B cell (primary cell): ENCODE measurements around the gene MAP3K4. TPM values are rescaled to one million over a fixed set of nuclear protein-coding genes. Genes with fewer than 3 reads are reported as not detected.

Experiments used
- ATAC-seq: fragments of 200-7000 bp; cut with Tn5 transposase; one replicate; pipeline ENCODE4 v1.10.0; 2021; ENCODE audit warnings: low read depth, mild to moderate bottlenecking, moderate number of reproducible peaks, moderate library complexity
- CTCF ChIA-PET: fragments of 350-600 bp; sonication (Branson Sonifier 250); formaldehyde crosslinking; loops from one replicate; lab custom pipeline; 2021; ENCODE audit warnings: antibody characterized with exemption, inconsistent platforms; lab: Charles Lee
- POLR2A ChIA-PET: fragments of 350-600 bp; sonication (Branson Sonifier 250); formaldehyde crosslinking; loops from one replicate; lab custom pipeline; 2021; ENCODE audit warnings: antibody characterized with exemption; lab: Charles Lee
- DNase-seq: peaks from one replicate; pipeline ENCODE4 v3.0.0; 2013
- H2AFZ ChIP-seq: 2 replicates; pipeline ENCODE4 v1.6.1; 2012; ENCODE audit warnings: mild to moderate bottlenecking, low read depth, low read length; ENCODE audit not compliant: insufficient read depth, poor library complexity, severe bottlenecking
- H3K27ac ChIP-seq, 2 donors: 1 replicate in 1 of 2; 2 replicates in 1 of 2; pipeline ENCODE4 v1.5.1; 2012 to 2013; ENCODE audit warnings: low read length in 2 of 2, mild to moderate bottlenecking in 2 of 2, moderate library complexity in 1 of 2
- H3K27me3 ChIP-seq, 4 experiments: fragments of 200-600 bp in 1 of 4; sonication (generic) in 1 of 4; replicated peaks in 1 of 4; 1 replicate in 2 of 4; 2 replicates in 2 of 4; pipeline versions ENCODE4 v1.6.1 to v1.7.0; 2013 to 2016; ENCODE audit warnings: low read length in 3 of 4, mild to moderate bottlenecking in 2 of 4, mixed read lengths in 1 of 4, moderate library complexity in 1 of 4; ENCODE audit not compliant: insufficient read depth in 4 of 4, control insufficient read depth in 3 of 4; ENCODE audit errors: control extremely low read depth in 1 of 4
- H3K36me3 ChIP-seq, 2 experiments: replicated peaks in 1 of 2; 1 replicate in 1 of 2; 2 replicates in 1 of 2; pipeline versions ENCODE4 v1.6.1 to v1.7.1; 2013; ENCODE audit warnings: low read length in 1 of 2; ENCODE audit not compliant: insufficient read depth in 2 of 2, control insufficient read depth in 1 of 2; ENCODE audit errors: control extremely low read depth in 1 of 2, extremely low read depth in 1 of 2
- H3K4me1 ChIP-seq, 2 donors: fragments of 200-600 bp in 1 of 2; sonication (generic) in 1 of 2; 1 replicate in 1 of 2; 2 replicates in 1 of 2; pipeline versions ENCODE4 v1.5.1 to v1.6.1; 2013 to 2017; ENCODE audit warnings: low read length in 2 of 2; ENCODE audit not compliant: control insufficient read depth in 2 of 2, insufficient read depth in 2 of 2
- H3K4me2 ChIP-seq: replicated peaks from 2 replicates; pipeline ENCODE3; 2012; ENCODE audit warnings: mild to moderate bottlenecking, low read depth, low read length; ENCODE audit not compliant: poor library complexity, severe bottlenecking
- H3K4me3 ChIP-seq, 5 experiments: fragments of 200-600 bp in 1 of 5; sonication (generic) in 1 of 5; 1 replicate in 3 of 5; 2 replicates in 2 of 5; pipeline versions ENCODE4 v1.5.1 to v1.7.0; 2011 to 2016; ENCODE audit warnings: low read length in 4 of 5, mild to moderate bottlenecking in 4 of 5, low read depth in 2 of 5, control low read depth in 1 of 5, moderate library complexity in 1 of 5; ENCODE audit not compliant: insufficient read depth in 1 of 5; ENCODE audit errors: control extremely low read depth in 1 of 5, extremely low read depth in 1 of 5
- H3K79me2 ChIP-seq: fragments of 200-600 bp; sonication (generic); one replicate; pipeline ENCODE4 v1.6.0; 2016; ENCODE audit warnings: low read length; ENCODE audit not compliant: control insufficient read depth, insufficient read depth
- H3K9ac ChIP-seq: fragments of 200-600 bp; sonication (generic); 2 replicates; pipeline ENCODE4 v1.6.1; 2017; ENCODE audit warnings: mild to moderate bottlenecking, low read length, moderate library complexity
- H3K9me3 ChIP-seq, 3 donors: one replicate each; pipeline versions ENCODE4 v1.6.1 to v1.7.1; 2013; ENCODE audit warnings: low read length in 2 of 3; ENCODE audit not compliant: control insufficient read depth in 2 of 3, insufficient read depth in 1 of 3; ENCODE audit errors: control extremely low read depth in 1 of 3
- H4K20me1 ChIP-seq: 2 replicates; pipeline ENCODE4 v1.6.0; 2012; ENCODE audit warnings: mild to moderate bottlenecking, low read length; ENCODE audit not compliant: insufficient read depth, control insufficient read depth, poor library complexity, severe bottlenecking
- H3K27ac Mint-ChIP-seq: one replicate; pipeline ENCODE4 v1.8.0; 2021; ENCODE audit warnings: mixed read lengths
- H3K27me3 Mint-ChIP-seq: one replicate; pipeline ENCODE4 v1.8.0; 2021; ENCODE audit warnings: mixed read lengths
- H3K4me1 Mint-ChIP-seq: one replicate; pipeline ENCODE4 v1.8.0; 2021; ENCODE audit warnings: mixed read lengths
- H3K4me3 Mint-ChIP-seq: one replicate; pipeline ENCODE4 v1.8.0; 2021; ENCODE audit warnings: mixed read lengths
- H3K9me3 Mint-ChIP-seq: one replicate; pipeline ENCODE4 v1.8.0; 2022; ENCODE audit warnings: mixed read lengths; ENCODE audit not compliant: insufficient read depth
- CTCF ChIP-seq: fragments of 200-600 bp; IDR thresholded peaks from one replicate; pipeline ENCODE4 v1.8.0; 2022; ENCODE audit warnings: antibody characterized with exemption, mild to moderate bottlenecking
- EZH2 ChIP-seq: IDR thresholded peaks from 2 replicates; pipeline ENCODE4 v1.6.1; 2012; ENCODE audit warnings: borderline replicate concordance, low read depth, mild to moderate bottlenecking, moderate library complexity, low read length; ENCODE audit not compliant: insufficient read depth, poor library complexity, severe bottlenecking
- WGBS: methylation state at CpG from one replicate; pipeline ENCODE4 v1.1.5; 2013; ENCODE audit warnings: missing lambda C conversion rate; ENCODE audit not compliant: insufficient coverage; 5-methylcytosine and 5-hydroxymethylcytosine counted together
- intact Hi-C: fragments of 100-400 bp; cut with micrococcal nuclease; formaldehyde crosslinking; loops from one replicate; pipeline ENCODE4 v1.10.0; 2022
- polyA plus RNA-seq: library from polyadenylated mRNA; depleted of rRNA; stranded (reverse); fragments of >200 nt; gene quantifications from 2 replicates; pipeline ENCODE4 v1.2.3, GENCODE V29; 2012
- total RNA-seq, 2 donors: library from RNA; stranded (reverse); fragments of 120-200 nt in 1 of 2; gene quantifications; 1 replicate in 1 of 2; 2 replicates in 1 of 2; pipeline versions ENCODE4 v1.2.3 to v1.2.4, GENCODE V29; 2013 to 2022

The MAP3K4 gene
- total and polyA plus RNA-seq, 2 donors (not counting 1 experiment from before 2014, with no cell fraction given): 24.4 to 105 TPM

- CTCF ChIA-PET: no interaction called here
Observed at GRCh38 chr6:161166677-161167076, 175.1 kb downstream of the MAP3K4 start.

More at GRCh38 chr6:161166677-161167076, 175.1 kb downstream of the MAP3K4 start:
- Mint-ChIP-seq H3K27ac (no peak overlapping the region), H3K4me1 (peaks cover 31% of the 10 kb centered on the region), H3K27me3 (no peaks in the 10 kb centered on the region), H3K9me3 (no peaks in the 10 kb centered on the region), H3K4me3 (no peak overlapping the region)
- no peaks in the 10 kb centered on the region for H3K27me3 ChIP-seq
- no peak for DNase-seq
- H3K79me2 ChIP-seq: no peaks in the 10 kb centered on the region
- POLR2A ChIA-PET: no interaction called here
- 100% methylated on average over 1 of the region's 5 CpGs for WGBS
- ATAC-seq: no peak
- H3K9ac ChIP-seq: no peak overlapping the region
- H3K4me1 ChIP-seq: peaks cover 29 to 30% of the 10 kb centered on the region in 2 donors
- no peak overlapping the region for H3K27ac ChIP-seq
- H3K4me3 ChIP-seq: no peak overlapping the region
- H4K20me1 ChIP-seq: no peaks in the 10 kb centered on the region
- no peak for TF ChIP-seq CTCF
- no peak for TF ChIP-seq EZH2
- intact Hi-C loops: no loop called here
- H2AFZ ChIP-seq: no peak overlapping the region
- H3K9me3 ChIP-seq: no peaks in the 10 kb centered on the region
- no peak overlapping the region for H3K4me2 ChIP-seq
- peaks cover 0 to 6% of the 10 kb centered on the region in 2 experiments for H3K36me3 ChIP-seq
